Gastrocnemius medialis (tissue), 4 donors: ENCODE data around the gene ZBTB37. TPM values are rescaled to one million over a fixed set of nuclear protein-coding genes. Genes with fewer than 3 reads are reported as not detected.

Experiments
- ATAC-seq, 2 donors: fragments of 150-250 bp; one replicate each; pipeline ENCODE4 v1.9.1; 2016
- DNase-seq, 2 donors: peaks; one replicate each; pipeline ENCODE4 v3.0.0-alpha.2; 2019
- H3K27ac ChIP-seq, 4 donors: fragments of 200-600 bp; sonication (generic); 1 replicate in 1 of 4; 2 replicates in 3 of 4; pipeline ENCODE4 v1.5.1; 2016 to 2018; ENCODE audit warnings: mild to moderate bottlenecking in 2 of 4, moderate library complexity in 1 of 4
- H3K27me3 ChIP-seq, 3 donors: fragments of 200-600 bp; sonication (generic) in 2 of 3; 1 replicate in 1 of 3; 2 replicates in 2 of 3; pipeline versions ENCODE4 v1.5.1 to v1.6.0; 2016 to 2019; ENCODE audit warnings: mild to moderate bottlenecking in 1 of 3, moderate library complexity in 1 of 3
- H3K36me3 ChIP-seq, 2 donors: fragments of 200-600 bp; sonication (generic) in 1 of 2; one replicate each; pipeline ENCODE4 v1.5.1; 2017 to 2018
- H3K4me1 ChIP-seq, 2 donors: fragments of 200-600 bp; sonication (generic) in 1 of 2; one replicate each; pipeline ENCODE4 v1.5.1; 2016 to 2017; ENCODE audit warnings: mild to moderate bottlenecking in 2 of 2
- H3K4me3 ChIP-seq, 4 donors: fragments of 200-600 bp; sonication (generic) in 3 of 4; 1 replicate in 1 of 4; 2 replicates in 3 of 4; pipeline ENCODE4 v1.5.1; 2016 to 2019; ENCODE audit warnings: mild to moderate bottlenecking in 2 of 4
- H3K9me3 ChIP-seq, 3 donors: fragments of 200-600 bp; sonication (generic) in 2 of 3; 1 replicate in 1 of 3; 2 replicates in 2 of 3; pipeline ENCODE4 v1.5.1; 2016 to 2019
- CTCF ChIP-seq, 5 experiments: fragments of 450-650 bp in 3 of 5; fragments of 200-600 bp in 2 of 5; sonication (generic) in 2 of 5; IDR thresholded peaks in 4 of 5; conservative IDR thresholded peaks in 1 of 5; 1 replicate in 4 of 5; 2 replicates in 1 of 5; pipeline ENCODE4 v1.5.1; 2016 to 2019; ENCODE audit warnings: antibody characterized with exemption in 5 of 5, mild to moderate bottlenecking in 3 of 5, moderate library complexity in 3 of 5
- POLR2A ChIP-seq, 2 donors: fragments of 450-650 bp; IDR thresholded peaks; one replicate each; pipeline ENCODE4 v1.6.1; 2017; ENCODE audit warnings: antibody characterized with exemption in 2 of 2, mild to moderate bottlenecking in 2 of 2, moderate library complexity in 2 of 2
- in situ Hi-C, 4 donors: fragments of 200-750 bp; cut with MboI; loops; one replicate each; pipeline versions ENCODE4 v1.15.0 to v1.8.0; 2017; ENCODE audit warnings: low sequenced_read_pairs in 4 of 4
- intact Hi-C: fragments of 100-400 bp; cut with DNase I; formaldehyde crosslinking; loops from one replicate; pipeline ENCODE4 v1.15.1; 2023; ENCODE audit warnings: low total_unique reads
- total RNA-seq, 4 donors: library from RNA; depleted of rRNA; stranded (reverse); fragments of >200 nt; gene quantifications; one replicate each; pipeline versions ENCODE4 v1.1.0 to v1.2.3, GENCODE V29; 2016

ZBTB37 gene
- total RNA-seq, 4 donors from 2014 or later: 3.5 to 13.3 (median 4.0) TPM

GRCh38 chr1:173889885-173890284, 21.7 kb downstream of the ZBTB37 start:
- Histone ChIP-seq H3K9me3 (no peaks in the 10 kb centered on the region), H3K36me3 (peaks cover 0 to 23% of the 10 kb centered on the region in 2 donors), H3K4me1 (no peaks in the 10 kb centered on the region), H3K27me3 (no peaks in the 10 kb centered on the region), H3K27ac (no peak overlapping the region), H3K4me3 (no peak overlapping the region)
- DNase-seq (no peak), ATAC-seq (no peak)
- TF ChIP-seq CTCF (IDR thresholded peaks at IDR 0.05 in 4 of 5, conservative IDR thresholded peaks at IDR 0.05 in 1 of 5) (no peak), POLR2A (IDR thresholded peaks at IDR 0.05) (no peak)
- in situ Hi-C loops (no loop called here), intact Hi-C loops (no loop called here)

GRCh38 chr1:173893611-173894010, 25.4 kb downstream of the ZBTB37 start:
- no peaks in the 10 kb centered on the region for H3K27me3 ChIP-seq
- TF ChIP-seq CTCF (IDR thresholded peaks at IDR 0.05 in 4 of 5, conservative IDR thresholded peaks at IDR 0.05 in 1 of 5): no peak
- TF ChIP-seq POLR2A (IDR thresholded peaks at IDR 0.05): no peak
- H3K9me3 ChIP-seq: no peaks in the 10 kb centered on the region
- ATAC-seq: no peak
- in situ Hi-C loops: no loop called here
- H3K4me3 ChIP-seq: no peak overlapping the region
- H3K27ac ChIP-seq: no peak overlapping the region
- intact Hi-C loops: no loop called here
- no peaks in the 10 kb centered on the region for H3K4me1 ChIP-seq
- no peak for DNase-seq
- no peaks in the 10 kb centered on the region for H3K36me3 ChIP-seq

- Histone ChIP-seq H3K9me3 (no peaks in the 10 kb centered on the region), H3K27ac (no peak overlapping the region), H3K27me3 (no peaks in the 10 kb centered on the region), H3K4me1 (no peaks in the 10 kb centered on the region), H3K36me3 (no peaks in the 10 kb centered on the region), H3K4me3 (no peak overlapping the region)
- in situ Hi-C loops: no loop called here
- DNase-seq: no peak
- TF ChIP-seq POLR2A (IDR thresholded peaks at IDR 0.05) (no peak), CTCF (IDR thresholded peaks at IDR 0.05 in 4 of 5, conservative IDR thresholded peaks at IDR 0.05 in 1 of 5) (no peak)
- intact Hi-C loops: no loop called here
- ATAC-seq: no peak
These were observed 26.0 kb downstream of the ZBTB37 start for GRCh38 chr1:173894189-173894588.

GRCh38 chr1:173900427-173900826, 32.2 kb downstream of the ZBTB37 start:
- TF ChIP-seq CTCF (IDR thresholded peaks at IDR 0.05 in 4 of 5, conservative IDR thresholded peaks at IDR 0.05 in 1 of 5): no peak
- TF ChIP-seq POLR2A (IDR thresholded peaks at IDR 0.05): no peak
- Histone ChIP-seq H3K4me3 (no peak overlapping the region), H3K27ac (no peak overlapping the region), H3K36me3 (no peaks in the 10 kb centered on the region), H3K27me3 (no peaks in the 10 kb centered on the region), H3K4me1 (peaks cover 0 to 5% of the 10 kb centered on the region in 2 donors), H3K9me3 (no peaks in the 10 kb centered on the region)
- intact Hi-C loops (no loop called here), in situ Hi-C loops (no loop called here)
- ATAC-seq (no peak), DNase-seq (no peak)

GRCh38 chr1:173900992-173901391, 32.8 kb downstream of the ZBTB37 start:
- H3K27ac ChIP-seq: no peak overlapping the region
- TF ChIP-seq POLR2A (IDR thresholded peaks at IDR 0.05) (no peak), CTCF (IDR thresholded peaks at IDR 0.05 in 4 of 5, conservative IDR thresholded peaks at IDR 0.05 in 1 of 5) (no peak)
- H3K36me3 ChIP-seq: no peaks in the 10 kb centered on the region
- in situ Hi-C loops (no loop called here), intact Hi-C loops (no loop called here)
- no peak overlapping the region for H3K4me3 ChIP-seq
- H3K4me1 ChIP-seq: peaks cover 0 to 5% of the 10 kb centered on the region in 2 donors
- no peaks in the 10 kb centered on the region for H3K27me3 ChIP-seq
- DNase-seq: no peak
- no peaks in the 10 kb centered on the region for H3K9me3 ChIP-seq
- no peak for ATAC-seq
